DMS 273 (cell line): ENCODE results near the gene AREL1.

ENCODE experiments used
- DNase-seq: peaks from one replicate; lab custom pipeline; 2025; ENCODE audit not compliant: unreplicated experiment; lab: John Stamatoyannopoulos, UW

Gene AREL1

DNA sequence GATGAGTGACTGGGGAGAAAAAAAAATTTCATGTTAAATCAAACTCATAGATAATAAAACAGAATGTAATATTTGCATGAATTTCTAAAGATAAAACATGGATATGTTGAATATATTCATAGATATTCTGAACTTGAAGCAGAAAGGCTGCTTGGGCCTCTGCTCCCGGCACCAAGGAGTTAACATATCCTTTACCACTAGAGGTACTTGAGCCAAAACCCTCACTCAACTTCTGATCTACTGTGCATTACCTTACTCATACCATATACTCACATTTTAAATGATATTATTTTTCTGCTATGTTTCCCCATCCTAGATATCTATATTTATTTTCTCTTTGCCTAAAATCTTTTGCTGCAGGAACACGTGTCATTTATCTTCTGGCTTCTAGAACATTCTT lies 14.9 kb downstream of the AREL1 start:
- no peak for DNase-seq

DNA sequence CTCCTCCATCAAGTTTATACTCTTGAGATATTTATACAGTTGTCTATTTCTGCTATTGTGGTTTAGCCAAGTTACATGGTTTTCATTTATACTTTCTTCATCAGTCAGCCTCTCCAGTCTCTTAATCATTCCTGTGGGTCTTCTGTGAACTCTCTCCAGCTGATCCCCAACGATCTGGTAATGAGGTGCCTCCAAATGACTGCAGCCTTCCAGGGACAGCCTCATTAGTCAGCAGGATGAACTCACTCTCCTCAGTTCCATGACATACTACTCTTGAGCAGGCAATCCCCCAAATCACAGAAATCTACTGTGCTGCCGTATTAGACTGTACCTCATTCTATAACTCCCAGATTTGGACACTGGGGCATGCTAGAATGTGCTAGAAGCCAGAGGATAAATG lies 15.3 kb downstream of the AREL1 start:
- no peak for DNase-seq

DNA sequence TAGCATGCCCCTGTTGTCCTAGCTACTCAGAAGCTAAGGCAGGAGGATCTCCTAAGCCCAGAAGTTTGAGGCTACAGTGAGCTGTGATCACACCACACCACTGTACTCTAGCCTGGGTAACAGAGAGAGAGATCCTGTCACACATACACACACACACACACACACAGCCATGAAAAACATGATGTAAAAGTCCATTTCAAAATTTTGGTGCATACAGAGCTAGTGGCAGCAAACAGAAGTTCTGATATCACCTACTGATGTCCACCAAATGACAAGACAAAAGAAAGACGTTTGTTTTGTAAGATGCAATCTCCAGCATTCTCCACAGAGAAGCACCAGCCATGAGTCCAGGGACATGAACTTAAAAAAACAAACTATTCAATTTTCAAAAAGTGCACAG lies 15.9 kb downstream of the AREL1 start:
- no peak for DNase-seq

DNA sequence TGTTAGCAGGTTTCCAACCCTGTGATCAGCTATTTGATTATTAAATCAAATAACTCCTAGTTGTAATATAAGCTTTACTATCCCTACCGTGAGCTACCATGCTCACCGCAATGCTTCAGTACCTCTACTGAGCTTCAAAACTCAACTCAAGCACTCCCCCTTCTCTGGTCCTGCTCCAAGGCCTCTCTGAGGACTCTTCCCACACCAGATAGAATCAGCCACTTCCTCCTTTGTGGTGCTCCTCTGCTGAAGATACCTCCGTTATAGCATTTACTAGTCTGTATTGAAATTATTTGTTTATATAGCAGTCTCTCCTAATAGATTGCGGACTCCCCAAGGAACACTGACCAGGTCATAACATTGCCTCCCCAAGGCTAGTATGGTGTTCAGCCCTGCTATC lies 17.5 kb downstream of the AREL1 start:
- DNase-seq = no peak

DNA sequence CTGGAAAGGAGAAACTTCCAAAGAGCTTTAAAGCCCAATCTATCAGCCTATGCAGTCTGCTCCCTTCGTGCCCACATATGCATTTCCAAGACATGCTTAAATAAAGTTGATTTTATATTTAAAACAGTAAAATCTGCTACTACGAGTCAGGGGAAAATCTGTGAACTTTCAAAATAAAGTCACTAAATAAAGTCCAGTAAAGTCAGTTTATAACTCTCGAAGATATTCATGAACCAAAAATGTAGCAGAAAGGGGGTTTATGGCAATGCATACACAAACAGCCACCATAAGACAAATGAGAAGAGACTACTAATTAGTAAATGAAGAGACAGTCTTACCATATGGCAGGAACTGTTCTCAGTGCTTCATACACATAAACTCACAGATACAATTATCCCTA lies 19.7 kb downstream of the AREL1 start:
- DNase-seq = no peak

DNA sequence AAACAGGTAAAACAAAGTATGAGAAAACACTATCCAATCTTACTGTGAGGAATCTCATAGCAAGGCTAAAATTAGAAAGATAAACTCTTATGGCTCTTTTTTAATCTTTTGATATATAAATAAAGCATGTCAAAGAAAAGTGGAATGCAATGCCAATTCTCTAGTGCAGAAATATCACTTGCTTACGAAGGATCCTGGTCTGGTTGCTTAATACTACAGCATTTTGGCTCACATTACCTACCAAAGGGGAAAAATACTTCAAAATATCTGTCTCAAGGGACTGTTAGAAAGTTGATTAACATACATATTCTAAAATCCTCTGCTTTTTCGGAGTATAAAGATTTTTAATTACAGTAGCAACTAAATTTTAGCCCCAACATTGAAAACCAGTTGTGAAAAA lies 21.4 kb downstream of the AREL1 start:
- no peak for DNase-seq

DNA sequence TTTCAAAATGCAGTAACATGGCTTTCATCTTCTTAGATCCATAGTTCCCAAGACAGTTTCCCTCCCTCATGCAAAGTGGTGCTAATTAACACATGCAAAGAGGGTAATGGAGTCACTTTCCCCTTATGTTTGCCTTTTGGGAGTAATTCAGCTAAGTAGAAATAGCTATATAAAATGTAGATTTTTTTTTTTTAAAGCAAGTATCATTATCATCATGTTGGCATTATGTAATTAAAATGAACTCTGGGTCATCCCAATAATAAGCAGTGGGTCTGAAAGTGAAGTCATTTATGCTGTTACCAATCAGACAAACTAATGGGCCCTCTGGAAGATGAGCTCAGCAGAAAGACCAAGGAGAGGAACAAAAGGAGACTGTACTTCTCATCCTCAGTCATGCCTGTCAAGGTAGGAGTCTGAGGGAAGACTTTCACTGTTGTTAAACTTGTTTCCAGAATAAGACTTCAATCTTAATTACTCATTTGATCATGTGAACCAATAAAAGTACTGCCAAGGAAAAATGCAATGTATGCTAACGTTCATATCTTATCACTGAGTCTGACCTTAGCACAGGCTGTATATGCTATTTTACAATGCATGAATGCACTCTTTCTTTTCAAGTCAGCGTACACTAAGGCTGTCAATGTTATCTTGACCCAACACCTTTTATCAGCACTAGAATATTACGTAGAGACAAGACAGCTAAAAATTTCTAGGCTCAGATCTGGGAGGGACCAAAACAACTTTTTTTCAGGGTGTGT lies 26.8 kb downstream of the AREL1 start:
- DNase-seq = no peak

DNA sequence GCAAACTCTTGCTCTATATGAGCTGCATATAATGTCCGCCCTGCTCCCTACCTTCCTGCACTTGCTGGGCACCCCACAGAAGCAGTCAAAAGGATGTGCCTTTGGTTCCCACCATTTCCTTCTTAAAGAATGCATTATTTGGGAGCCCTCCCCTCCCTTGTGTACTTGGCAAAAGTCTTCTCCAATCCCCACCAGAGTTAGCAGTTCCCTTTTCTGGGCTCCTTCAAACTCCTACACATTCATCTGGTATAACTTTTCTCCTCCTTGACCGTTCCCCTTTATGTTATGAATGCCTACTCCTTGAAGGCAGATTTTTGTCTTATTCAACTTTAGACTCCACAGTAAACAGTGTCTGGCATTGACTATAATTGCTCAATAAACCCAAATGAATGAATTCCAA lies 27.8 kb downstream of the AREL1 start:
- DNase-seq = no peak

DNA sequence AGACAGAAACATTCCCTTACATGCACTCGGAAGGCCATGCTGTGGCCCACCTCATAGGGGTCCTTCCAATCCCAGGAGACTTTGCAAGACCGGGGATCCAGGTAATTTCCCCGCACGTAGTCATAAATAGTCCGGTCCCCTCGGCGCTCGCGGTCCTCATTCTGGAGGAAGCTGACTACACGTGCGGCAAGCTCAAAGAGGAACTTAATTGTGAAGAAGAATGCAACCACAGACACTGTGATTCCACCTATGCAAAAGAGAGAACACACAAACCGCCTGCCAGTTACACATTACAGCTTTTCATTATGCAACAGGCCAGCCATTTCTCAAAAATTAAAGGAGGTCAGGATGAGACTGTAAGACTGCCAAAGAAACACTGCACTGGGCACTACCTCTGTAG lies 28.4 kb downstream of the AREL1 start:
- DNase-seq = no peak

DNA sequence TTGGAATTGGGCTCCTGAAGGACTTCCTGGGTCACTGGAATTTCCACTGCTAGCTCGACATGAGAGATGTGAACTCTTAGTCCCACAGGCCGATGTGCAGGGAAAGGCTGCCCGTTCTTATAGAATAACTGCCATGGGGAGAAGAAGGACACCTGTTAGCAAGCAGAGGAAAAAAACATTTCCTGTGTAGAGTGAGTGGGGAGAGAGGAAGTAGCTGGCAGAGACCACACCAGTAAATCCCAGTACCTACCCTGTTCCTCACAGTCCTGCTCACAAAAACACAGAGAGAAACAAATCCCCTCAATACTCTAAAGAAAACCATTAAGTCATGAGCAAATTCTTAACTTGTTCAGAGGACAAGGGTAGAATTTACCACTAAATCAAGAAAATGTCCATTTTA lies 29.5 kb downstream of the AREL1 start:
- DNase-seq = no peak

DNA sequence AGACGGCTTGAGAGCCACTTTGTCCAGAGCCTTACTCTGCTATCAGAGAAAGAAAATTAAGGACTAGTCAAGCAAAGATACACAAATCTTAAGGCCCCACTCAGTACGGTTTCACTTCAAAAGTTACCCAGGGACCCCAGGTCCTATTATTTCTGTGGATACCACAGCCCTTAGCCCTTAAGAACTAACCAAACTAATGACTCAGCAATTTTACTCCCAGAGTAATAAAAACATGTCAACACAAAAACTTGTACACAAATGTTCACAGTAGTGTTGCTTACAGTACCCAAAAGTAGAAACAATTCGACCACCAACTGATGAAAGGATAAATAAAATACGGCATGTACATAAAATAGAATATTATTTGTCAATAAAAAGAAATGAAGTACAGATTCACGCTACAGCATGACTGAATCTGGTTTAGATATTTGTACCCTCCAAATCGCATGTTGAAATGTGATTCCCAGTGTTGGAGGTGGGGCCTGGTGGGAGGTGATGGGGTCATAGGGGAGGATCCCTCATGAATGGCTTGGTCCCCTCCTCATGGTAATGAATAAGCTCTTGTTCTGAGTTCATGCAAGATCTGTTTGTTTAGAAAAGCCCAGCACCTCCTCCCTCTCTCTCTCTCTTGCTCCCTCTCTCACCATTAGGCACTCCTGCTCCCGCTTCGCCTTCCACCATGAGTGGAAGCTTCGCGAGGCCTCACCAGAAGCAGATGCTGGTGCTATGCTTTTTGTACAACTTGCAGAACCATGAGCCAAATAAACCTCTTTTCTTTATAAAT lies 30.5 kb downstream of the AREL1 start:
- no peak for DNase-seq

DNA sequence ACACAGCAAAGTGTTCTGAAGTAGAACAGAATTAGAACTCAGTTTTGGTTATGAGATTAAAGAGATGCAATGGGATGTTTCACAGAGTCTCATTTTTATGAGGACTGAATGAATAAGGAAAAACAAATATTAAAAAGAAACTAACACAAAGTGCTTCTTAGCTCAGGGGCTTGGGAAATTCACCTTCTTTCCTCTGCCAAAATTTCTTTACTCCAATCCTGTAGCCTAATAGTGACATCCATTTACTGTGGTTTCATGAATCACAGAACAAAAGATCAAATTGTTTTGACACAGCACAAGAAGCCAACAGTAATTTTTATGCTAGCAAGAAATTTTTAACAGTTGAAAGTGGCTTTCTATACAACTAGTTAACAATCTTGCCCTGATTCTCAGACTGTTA lies 37.7 kb downstream of the AREL1 start:
- no peak for DNase-seq

DNA sequence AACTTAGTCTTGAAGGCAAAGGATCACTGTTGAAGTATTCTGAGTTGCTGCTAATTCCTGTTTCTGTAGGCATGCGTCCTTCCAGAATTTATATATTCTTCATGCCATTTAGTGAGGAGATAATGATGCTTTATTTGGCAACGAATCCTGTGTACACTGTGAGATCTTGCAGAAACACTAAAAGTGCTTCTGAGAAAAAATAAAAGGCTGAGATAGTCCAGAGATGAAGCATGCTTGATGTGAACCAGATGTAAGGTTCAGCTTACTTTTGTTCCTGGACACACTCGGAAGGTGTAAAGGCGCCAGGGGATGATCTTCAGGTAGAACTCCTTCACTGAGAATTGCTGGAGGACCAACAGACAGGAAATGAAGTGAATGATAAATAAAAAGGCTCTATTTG lies 39.1 kb downstream of the AREL1 start:
- no peak for DNase-seq

DNA sequence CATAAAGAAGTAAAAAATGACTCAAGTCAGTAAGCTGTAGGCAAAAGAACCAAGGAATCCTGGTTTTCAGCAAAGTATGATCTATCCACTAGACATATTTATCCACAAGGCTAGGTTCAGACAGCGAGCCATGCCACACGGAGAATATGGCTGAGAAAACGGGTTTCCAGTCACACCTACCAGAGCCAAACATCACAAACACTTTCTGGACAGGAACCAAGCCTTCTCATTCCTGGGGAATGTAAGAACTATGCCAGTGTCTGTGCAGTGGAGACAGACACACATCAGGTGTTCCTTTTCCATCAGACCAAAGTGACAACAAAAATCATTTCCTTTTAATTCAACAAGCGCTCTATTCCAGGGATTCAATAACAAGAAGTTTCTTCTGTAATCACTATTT lies 41.1 kb downstream of the AREL1 start:
- no peak for DNase-seq

DNA sequence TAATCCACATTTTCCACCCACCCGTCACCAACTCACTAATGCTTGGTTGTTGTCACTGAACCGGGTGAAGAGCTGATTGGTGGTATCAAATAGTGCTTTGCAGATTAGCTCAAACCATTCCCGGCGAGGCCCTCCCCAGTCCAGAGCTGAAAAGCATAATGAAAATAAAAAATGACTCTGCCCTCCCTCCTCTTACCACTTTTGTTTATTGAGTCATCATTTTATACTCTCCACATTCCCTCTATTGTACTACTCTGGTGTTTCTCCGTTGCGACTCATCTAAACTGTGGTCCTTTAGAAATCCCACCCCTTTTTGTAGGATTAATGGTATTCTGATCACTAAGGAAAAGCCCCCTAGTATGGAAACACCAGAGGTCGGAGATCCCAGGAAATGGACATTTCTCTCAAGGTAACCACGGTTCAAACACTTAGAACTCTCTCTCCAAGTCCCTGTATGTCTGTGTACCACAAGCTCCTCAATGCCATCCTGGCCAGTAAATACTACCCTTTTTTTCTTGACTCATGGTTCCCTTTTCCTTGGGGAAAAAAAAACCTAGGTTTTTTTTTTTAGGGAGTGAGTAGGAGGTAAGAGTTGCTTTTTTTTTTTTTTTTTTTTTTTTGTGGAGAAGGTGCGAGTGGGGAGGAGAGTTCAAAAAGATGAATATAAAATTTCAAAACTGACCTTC lies 42.0 kb downstream of the AREL1 start:
- DNase-seq = no peak

DNA sequence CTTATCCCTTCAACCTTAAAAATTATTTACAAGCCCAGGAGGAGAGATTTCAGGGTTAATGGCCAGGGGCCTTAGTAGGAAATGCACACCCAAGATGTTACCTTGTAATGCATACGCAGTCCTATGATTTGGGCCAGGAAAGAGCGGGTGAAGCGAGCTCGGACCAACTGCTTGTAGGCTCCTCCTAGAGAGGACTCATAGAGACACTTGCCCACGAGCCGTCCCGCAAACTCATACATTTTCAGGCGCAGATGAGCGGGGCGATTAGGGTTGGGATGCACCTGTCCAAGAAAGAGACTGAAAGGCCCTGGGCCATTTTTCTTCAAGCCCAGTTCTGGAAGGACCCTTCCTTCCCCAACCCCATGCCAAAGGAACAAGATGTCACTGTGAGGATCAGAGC lies 43.0 kb downstream of the AREL1 start:
- DNase-seq = no peak

DNA sequence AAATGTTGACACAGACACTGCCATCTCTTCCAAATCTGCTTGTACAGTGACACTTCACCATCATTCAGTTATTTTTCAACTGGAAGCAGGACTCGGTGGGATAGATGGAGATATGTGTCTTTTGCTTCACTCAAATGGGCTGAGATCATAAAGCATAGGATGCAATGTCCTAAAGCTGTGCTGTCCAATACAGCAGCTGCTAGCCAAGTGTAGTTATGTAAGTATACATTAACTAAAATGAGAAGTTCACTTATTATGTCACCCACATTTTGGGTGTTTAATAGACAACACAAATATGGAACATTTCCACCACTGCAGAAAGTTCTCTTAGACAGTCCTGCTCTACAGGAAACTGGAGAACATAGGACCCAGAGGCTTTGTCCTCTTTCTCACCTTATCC lies 43.6 kb downstream of the AREL1 start:
- DNase-seq = no peak

DNA sequence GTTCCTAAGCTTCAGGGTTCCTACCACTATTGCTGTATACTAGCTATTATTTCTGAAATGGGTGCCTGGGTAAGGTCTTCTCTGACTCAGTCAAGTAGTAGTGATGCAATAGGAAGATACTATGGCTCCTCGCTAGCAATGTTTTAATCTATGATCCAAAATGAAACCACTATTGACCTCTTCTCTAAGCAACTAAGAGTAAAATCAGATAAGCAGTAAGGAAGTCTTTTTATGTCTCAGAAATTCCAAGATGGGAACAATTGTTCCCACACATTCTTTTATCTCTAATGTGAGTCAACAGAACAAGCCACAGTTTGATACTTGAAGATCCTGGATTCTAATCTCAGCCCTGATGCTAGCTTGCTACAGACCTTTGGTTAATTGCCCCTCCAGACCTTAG lies 45.1 kb downstream of the AREL1 start:
- no peak for DNase-seq

DNA sequence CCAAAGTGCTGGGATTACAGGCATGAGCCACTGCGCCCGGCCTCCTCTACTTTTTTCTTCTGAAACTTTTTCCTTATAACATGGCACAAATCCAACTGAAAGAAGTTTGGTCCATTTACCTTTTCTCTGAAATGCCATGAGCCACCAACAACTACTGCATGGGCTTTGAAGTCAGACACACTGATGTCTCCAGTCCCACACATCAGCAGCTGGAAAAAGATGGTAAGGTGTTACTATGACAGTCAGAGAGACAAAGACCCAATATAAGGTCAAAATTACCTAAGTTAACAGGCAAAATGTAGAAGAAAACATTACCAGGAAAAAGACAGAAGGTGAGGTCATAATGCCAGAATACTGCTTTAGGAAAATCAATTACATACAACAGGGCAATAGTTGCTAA lies 48.2 kb downstream of the AREL1 start:
- DNase-seq = no peak

DNA sequence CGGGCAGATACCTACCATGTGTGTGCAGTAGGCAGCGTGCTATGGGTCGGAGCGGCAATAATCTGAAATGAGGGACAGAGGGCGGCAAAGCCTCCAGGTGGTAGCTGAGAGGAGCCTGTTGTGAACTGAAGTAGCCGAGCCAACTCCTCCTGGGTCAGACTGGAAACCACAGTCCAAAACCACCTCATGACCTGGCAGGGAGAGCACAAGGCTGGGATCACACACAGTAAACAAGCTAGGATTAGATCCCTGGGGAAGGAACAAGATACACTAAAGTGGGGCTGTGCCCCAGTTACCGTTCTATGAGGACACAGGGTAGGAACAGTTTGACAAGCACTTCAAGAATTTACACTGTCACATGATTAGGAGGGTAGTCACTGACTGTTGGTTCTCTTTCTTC lies 49.0 kb downstream of the AREL1 start:
- DNase-seq = no peak

DNA sequence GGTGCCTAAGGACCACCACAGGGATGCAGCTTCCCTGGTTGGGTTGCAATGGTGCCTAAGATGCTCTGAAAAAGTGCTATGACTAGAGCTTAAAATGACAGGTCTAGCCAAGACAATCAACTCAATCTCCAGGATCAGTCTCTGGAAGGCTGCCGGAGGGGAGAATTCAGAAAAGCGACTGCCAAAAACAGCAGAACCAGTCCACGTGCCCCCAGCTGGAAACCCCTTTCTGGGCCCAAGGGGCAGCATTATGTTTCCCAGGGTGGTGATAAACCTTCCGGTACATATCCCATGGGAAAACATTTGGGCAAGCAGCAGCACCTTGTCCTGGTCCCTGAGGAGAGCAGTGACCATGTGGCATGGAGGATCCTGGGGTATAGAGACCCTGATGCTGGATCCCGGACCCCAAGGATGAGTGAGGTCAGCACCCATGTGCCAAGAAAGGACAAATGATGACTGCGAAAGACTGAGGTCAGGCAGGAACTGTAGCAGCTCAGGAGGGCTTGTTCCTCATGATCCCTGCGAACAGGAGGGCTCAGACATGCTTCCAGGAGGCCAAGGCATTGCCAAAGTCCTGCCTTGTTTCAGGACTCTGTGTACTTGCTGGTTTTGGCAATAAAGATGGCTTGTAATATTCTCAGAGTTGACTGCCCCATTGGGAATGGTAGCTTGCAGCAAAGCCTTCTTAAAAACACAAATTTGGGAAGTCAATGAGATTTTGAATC lies 51.0 kb downstream of the AREL1 start:
- no peak for DNase-seq

DNA sequence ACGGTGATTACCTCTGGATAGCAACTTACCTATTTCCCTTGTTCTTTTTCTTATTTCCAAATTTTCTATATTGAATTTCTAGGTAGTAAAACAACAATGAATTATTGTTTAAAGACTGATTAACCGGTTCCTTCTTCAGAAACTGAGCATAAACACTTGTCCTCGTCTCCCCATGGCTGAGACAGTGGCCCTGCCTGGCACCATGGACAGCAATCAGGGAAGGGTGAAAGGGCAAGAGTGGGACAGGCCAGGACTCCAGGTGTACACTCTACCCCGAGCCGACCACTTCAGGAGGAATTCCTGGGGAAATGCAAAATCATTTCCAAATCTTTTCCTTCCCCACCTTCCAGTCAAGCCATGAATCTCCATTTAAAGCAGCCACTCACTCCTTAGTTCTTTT lies 52.0 kb downstream of the AREL1 start:
- no peak for DNase-seq
